Hippocampal formation (tissue), 2 donors: Measurements from ENCODE around the gene PRXL2A.
"Not testable (repeated sequence)": the region's sequence is repeated elsewhere in the genome, so short reads cannot be mapped to it uniquely, and the experiment has no call there.

Source experiments
- DNase-seq, 2 donors: peaks; one replicate each; lab custom pipeline; 2025; lab: John Stamatoyannopoulos, UW

Gene PRXL2A

GRCh38 chr10:80474941-80475340, 66.6 kb downstream of the PRXL2A start:
- DNase-seq: no peak

GRCh38 chr10:80475641-80476040, 67.3 kb downstream of the PRXL2A start:
- not testable (repeated sequence) for DNase-seq

GRCh38 chr10:80476685-80477084, 68.3 kb downstream of the PRXL2A start:
- DNase-seq: no peak

GRCh38 chr10:80477813-80478212, 69.5 kb downstream of the PRXL2A start:
- DNase-seq: no peak

- DNase-seq: not testable (repeated sequence)
Measured at GRCh38 chr10:80480373-80480772, 72.0 kb downstream of the PRXL2A start.

GRCh38 chr10:80480852-80481251, 72.5 kb downstream of the PRXL2A start:
- no peak for DNase-seq

GRCh38 chr10:80484243-80484642, 75.9 kb downstream of the PRXL2A start:
- no peak for DNase-seq

- DNase-seq: no peak
Measured at GRCh38 chr10:80484676-80485075, 76.3 kb downstream of the PRXL2A start.

GRCh38 chr10:80485076-80485945, 77.0 kb downstream of the PRXL2A start:
- no peak for DNase-seq

GRCh38 chr10:80485946-80486764, 77.8 kb downstream of the PRXL2A start:
- no peak for DNase-seq
